Measurements from ENCODE around the gene ADGRA1.
"Not testable (repeated sequence)": the region's sequence is repeated elsewhere in the genome, so short reads cannot be mapped to it uniquely, and the experiment has no call there.

ADGRA1 gene

GRCh38 chr10:133133471-133134231, 45.9 kb downstream of the ADGRA1 start:
- ChIA-PET CTCF (interaction anchor here (1.2 to 2.0 kb wide), 2 partner anchors 9 to 13 kb away, joined by 3 to 7 read pairs; no protein-coding TSS in a partner anchor), POLR2A (no interaction called here)
- DNase-seq (ENCODE audit: low read depth, low spot score), result no peak
- no peak for TF ChIP-seq CTCF (IDR thresholded peaks at IDR 0.05; ENCODE audit: insufficient read depth, low read length, missing control alignments)
- H3K4me3 ChIP-seq (ENCODE audit: low read depth, low read length), result no peak overlapping the region

GRCh38 chr10:133134411-133135115, 46.8 kb downstream of the ADGRA1 start:
- no peak for TF ChIP-seq CTCF (IDR thresholded peaks at IDR 0.05; ENCODE audit: insufficient read depth, low read length, missing control alignments)
- no peak for DNase-seq (ENCODE audit: low read depth, low spot score)
- ChIA-PET POLR2A (no interaction called here), CTCF (interaction anchor here (1.2 to 2.0 kb wide), 2 partner anchors 10 to 12 kb away, joined by 3 to 7 read pairs; no protein-coding TSS in a partner anchor)
- H3K4me3 ChIP-seq (ENCODE audit: low read depth, low read length), result no peak overlapping the region

GRCh38 chr10:133135116-133135465, 47.4 kb downstream of the ADGRA1 start:
- CTCF ChIA-PET, result interaction anchor here (2.0 kb wide), 1 partner anchor 10 kb away, joined by 7 read pairs; no protein-coding TSS in a partner anchor
- TF ChIP-seq CTCF (IDR thresholded peaks at IDR 0.05; ENCODE audit: insufficient read depth, low read length, missing control alignments), result no peak
- no peak for DNase-seq (ENCODE audit: low read depth, low spot score)
- POLR2A ChIA-PET, result no interaction called here
- no peak overlapping the region for H3K4me3 ChIP-seq (ENCODE audit: low read depth, low read length)

GRCh38 chr10:133137486-133138145, 49.9 kb downstream of the ADGRA1 start:
- H3K4me3 ChIP-seq (ENCODE audit: low read depth, low read length); DNase-seq (ENCODE audit: low read depth, low spot score); POLR2A ChIA-PET; CTCF ChIA-PET: not testable (repeated sequence)

- POLR2A ChIA-PET, result no interaction called here
- no peak overlapping the region for H3K4me3 ChIP-seq (ENCODE audit: low read depth, low read length)
- no peak for DNase-seq (ENCODE audit: low read depth, low spot score)
- TF ChIP-seq CTCF (IDR thresholded peaks at IDR 0.05; ENCODE audit: insufficient read depth, low read length, missing control alignments), result no peak
- CTCF ChIA-PET, result no interaction called here
Observed at GRCh38 chr10:133139551-133140065, 51.9 kb downstream of the ADGRA1 start.

GRCh38 chr10:133140417-133141143, 52.9 kb downstream of the ADGRA1 start:
- POLR2A ChIA-PET, result no interaction called here
- DNase-seq (ENCODE audit: low read depth, low spot score), result no peak
- CTCF ChIA-PET, result no interaction called here
- no peak for TF ChIP-seq CTCF (IDR thresholded peaks at IDR 0.05; ENCODE audit: insufficient read depth, low read length, missing control alignments)
- no peak overlapping the region for H3K4me3 ChIP-seq (ENCODE audit: low read depth, low read length)

All from AG04449 (cell line).